Peyer's patch (tissue), 4 donors: ENCODE results near the gene CCND1. TPM values are rescaled to one million over a fixed set of nuclear protein-coding genes. Genes with fewer than 3 reads are reported as not detected.

Source experiments
- DNase-seq, 3 donors: peaks; one replicate each; pipeline ENCODE4 v3.0.0-alpha.2; 2017 to 2019
- H3K27ac ChIP-seq, 4 donors: fragments of 200-600 bp; sonication (generic); one replicate each; pipeline ENCODE4 v1.5.1; 2016 to 2019
- H3K27me3 ChIP-seq, 2 donors: fragments of 200-600 bp; sonication (generic); one replicate each; pipeline ENCODE4 v1.5.1; 2019
- H3K36me3 ChIP-seq, 3 donors: fragments of 200-600 bp; sonication (generic); one replicate each; pipeline ENCODE4 v1.5.1; 2016 to 2019
- H3K4me1 ChIP-seq, 4 donors: fragments of 200-600 bp; sonication (generic); one replicate each; pipeline ENCODE4 v1.5.1; 2016 to 2019
- H3K4me3 ChIP-seq, 4 donors: fragments of 200-600 bp; sonication (generic); 1 replicate in 3 of 4; 2 replicates in 1 of 4; pipeline ENCODE4 v1.5.1; 2016 to 2019; ENCODE audit warnings: mild to moderate bottlenecking in 1 of 4
- H3K9me3 ChIP-seq, 4 donors: fragments of 200-600 bp; sonication (generic); one replicate each; pipeline ENCODE4 v1.5.1; 2016 to 2019; ENCODE audit warnings: mild to moderate bottlenecking in 1 of 4
- CTCF ChIP-seq, 6 experiments: fragments of 450-650 bp in 4 of 6; fragments of 200-600 bp in 2 of 6; sonication (generic) in 1 of 6; IDR thresholded peaks; one replicate each; pipeline ENCODE4 v1.5.1; 2017 to 2019; ENCODE audit warnings: antibody characterized with exemption in 6 of 6, mild to moderate bottlenecking in 3 of 6, moderate library complexity in 1 of 6
- POLR2A ChIP-seq, 2 donors: fragments of 450-650 bp; IDR thresholded peaks; one replicate each; pipeline ENCODE4 v1.5.1; 2017; ENCODE audit warnings: antibody characterized with exemption in 2 of 2, mild to moderate bottlenecking in 2 of 2, moderate library complexity in 2 of 2
- total RNA-seq, 4 donors: library from RNA; depleted of rRNA; stranded (reverse); fragments of >200 nt; gene quantifications; one replicate each; pipeline ENCODE4 v1.1.0, GENCODE V29; 2016

The CCND1 gene
- total RNA-seq, 4 donors from 2014 or later = 13.5 to 46.6 (median 40.0) TPM

- H3K27me3 ChIP-seq = no peaks in the 10 kb centered on the region
- peak in 1 of 3 donors; percentile 15 for DNase-seq
- peaks cover 0 to 5% (median 0%) of the 10 kb centered on the region in 4 donors for H3K9me3 ChIP-seq
- no peak overlapping the region for H3K27ac ChIP-seq
- no peak overlapping the region for H3K4me3 ChIP-seq
- TF ChIP-seq POLR2A (IDR thresholded peaks at IDR 0.05) (no peak), CTCF (IDR thresholded peaks at IDR 0.05) (no peak)
- H3K4me1 ChIP-seq = peaks cover 2 to 29% (median 22%) of the 10 kb centered on the region in 4 donors
- H3K36me3 ChIP-seq = no peaks in the 10 kb centered on the region
Observed at GRCh38 chr11:69634069-69634468, 6.9 kb upstream of the CCND1 start.

GRCh38 chr11:69634590-69634989 is 6.4 kb upstream of the CCND1 start:
- H3K4me3 ChIP-seq = no peak overlapping the region
- TF ChIP-seq CTCF (IDR thresholded peaks at IDR 0.05) (no peak), POLR2A (IDR thresholded peaks at IDR 0.05) (no peak)
- H3K27me3 ChIP-seq = no peaks in the 10 kb centered on the region
- no peaks in the 10 kb centered on the region for H3K36me3 ChIP-seq
- DNase-seq = peak in 1 of 3 donors; percentile 42
- H3K27ac ChIP-seq = no peak overlapping the region
- H3K9me3 ChIP-seq = peaks cover 0 to 5% (median 0%) of the 10 kb centered on the region in 4 donors
- H3K4me1 ChIP-seq = peaks cover 2 to 34% (median 26%) of the 10 kb centered on the region in 4 donors

GRCh38 chr11:69635195-69635594 is 5.8 kb upstream of the CCND1 start:
- no peaks in the 10 kb centered on the region for H3K27me3 ChIP-seq

GRCh38 chr11:69635804-69636511 is 5.0 kb upstream of the CCND1 start:
- peak in 1 of 3 donors; percentile 19 for DNase-seq
- Histone ChIP-seq H3K4me3 (peak overlapping the region in 2 of 4 donors; percentile 50 to 65), H3K27ac (no peak overlapping the region), H3K9me3 (no peaks in the 10 kb centered on the region), H3K36me3 (no peaks in the 10 kb centered on the region), H3K27me3 (no peaks in the 10 kb centered on the region), H3K4me1 (peaks cover 2 to 47% (median 35%) of the 10 kb centered on the region in 4 donors)
- no peak for TF ChIP-seq POLR2A (IDR thresholded peaks at IDR 0.05)
- TF ChIP-seq CTCF (IDR thresholded peaks at IDR 0.05) = no peak

More at GRCh38 chr11:69635195-69635594, 5.8 kb upstream of the CCND1 start:
- Histone ChIP-seq H3K4me1 (peaks cover 2 to 40% (median 28%) of the 10 kb centered on the region in 4 donors), H3K9me3 (peaks cover 0 to under 1% (median 0%) of the 10 kb centered on the region in 4 donors), H3K4me3 (no peak overlapping the region), H3K27ac (no peak overlapping the region), H3K36me3 (no peaks in the 10 kb centered on the region)
- TF ChIP-seq POLR2A (IDR thresholded peaks at IDR 0.05) = no peak
- no peak for TF ChIP-seq CTCF (IDR thresholded peaks at IDR 0.05)
- peak in 1 of 3 donors; percentile 8 for DNase-seq

- Histone ChIP-seq H3K27me3 (no peaks in the 10 kb centered on the region), H3K4me1 (peaks cover 2 to 54% (median 36%) of the 10 kb centered on the region in 4 donors), H3K36me3 (no peaks in the 10 kb centered on the region), H3K27ac (no peak overlapping the region), H3K4me3 (peak overlapping the region in 3 of 4 donors; percentile 20 to 65 (median 50)), H3K9me3 (no peaks in the 10 kb centered on the region)
- DNase-seq = peak in 2 of 3 donors; percentile 72 to 73
- TF ChIP-seq CTCF (IDR thresholded peaks at IDR 0.05) (peak in 1 of 6 experiments; percentile 9), POLR2A (IDR thresholded peaks at IDR 0.05) (no peak)
Observed at GRCh38 chr11:69636512-69637197, 4.3 kb upstream of the CCND1 start.
